HG02610 (cell line): ENCODE measurements around the gene NEU2.

Experiments
- ATAC-seq: cut with Tn5 transposase; IDR thresholded peaks from one replicate; pipeline ENCODE4 v1.9.1; 2021; ENCODE audit warnings: mild to moderate bottlenecking, moderate library complexity; ENCODE audit not compliant: unreplicated experiment

NEU2 gene

GRCh38 chr2:233074106-233074505 lies 41.6 kb downstream of the NEU2 start:
- no peak for ATAC-seq

GRCh38 chr2:233075141-233075965 lies 42.9 kb downstream of the NEU2 start:
- ATAC-seq: peak; percentile 13

GRCh38 chr2:233075966-233076339 lies 43.5 kb downstream of the NEU2 start:
- ATAC-seq: peak; percentile 53

GRCh38 chr2:233076749-233077148 lies 44.3 kb downstream of the NEU2 start:
- ATAC-seq: no peak

GRCh38 chr2:233079473-233079877 lies 47.0 kb downstream of the NEU2 start:
- ATAC-seq: peak; percentile 37

GRCh38 chr2:233079953-233080835 lies 47.7 kb downstream of the NEU2 start:
- ATAC-seq: no peak

- no peak for ATAC-seq
Measured at GRCh38 chr2:233080836-233081229, 48.4 kb downstream of the NEU2 start.

- ATAC-seq: no peak
Measured at GRCh38 chr2:233081232-233081730, 48.8 kb downstream of the NEU2 start.

- no peak for ATAC-seq
Measured at GRCh38 chr2:233081731-233082221, 49.3 kb downstream of the NEU2 start.

GRCh38 chr2:233082222-233082930 lies 49.9 kb downstream of the NEU2 start:
- peak; percentile 50 for ATAC-seq

- no peak for ATAC-seq
Measured at GRCh38 chr2:233082931-233083755, 50.7 kb downstream of the NEU2 start.

- ATAC-seq: no peak
Measured at GRCh38 chr2:233083782-233084181, 51.3 kb downstream of the NEU2 start.

- ATAC-seq: no peak
Measured at GRCh38 chr2:233084488-233084887, 52.0 kb downstream of the NEU2 start.
